ENCODE measurements around the gene DCLK2.

GRCh38 chr4:150070464-150071170 lies 7.6 kb upstream of the DCLK2 start:
- TF ChIP-seq REST (IDR thresholded peaks at IDR 0.05; ENCODE audit: low read depth, low read length), result no peak
- no peak for TF ChIP-seq CTCF (IDR thresholded peaks at IDR 0.05)
- no peak for TF ChIP-seq YY1 (IDR thresholded peaks at IDR 0.05; ENCODE audit: low read depth)
- no peak for TF ChIP-seq POLR2AphosphoS5 (IDR thresholded peaks at IDR 0.05; ENCODE audit: low read depth, low read length)
- no peak for TF ChIP-seq ZBTB33 (IDR thresholded peaks at IDR 0.05; ENCODE audit: borderline replicate concordance, low read depth)
- no peak for TF ChIP-seq RAD21 (IDR thresholded peaks at IDR 0.05; ENCODE audit: low read length)
- no peak for TF ChIP-seq RCOR1 (IDR thresholded peaks at IDR 0.05; ENCODE audit: low read length)
- no peak for TF ChIP-seq MAX (IDR thresholded peaks at IDR 0.05; ENCODE audit: low read depth)

Data from SK-N-SH (cell line).